Karpas-422 (cell line): ENCODE data around the gene TCEAL4. TPM values are rescaled to one million over a fixed set of nuclear protein-coding genes. Genes with fewer than 3 reads are reported as not detected.

Source experiments
- DNase-seq: peaks from one replicate; pipeline ENCODE4 v3.0.0-alpha.2; 2015
- H2AFZ ChIP-seq: fragments of 200-600 bp; sonication (generic); 2 replicates; pipeline ENCODE4 v1.6.1; 2014; ENCODE audit warnings: antibody characterized with exemption, low read length, mixed read lengths
- H3K27ac ChIP-seq: fragments of 200-600 bp; sonication (generic); 2 replicates; pipeline ENCODE4 v1.5.1; 2014; ENCODE audit warnings: mild to moderate bottlenecking, low read length, moderate library complexity
- H3K27me3 ChIP-seq: fragments of 200-600 bp; sonication (generic); 2 replicates; pipeline ENCODE4 v1.6.1; 2014; ENCODE audit warnings: low read length, mixed read lengths
- H3K36me3 ChIP-seq: fragments of 200-600 bp; sonication (generic); 2 replicates; pipeline ENCODE4 v1.6.1; 2014; ENCODE audit warnings: low read length, mixed read lengths; ENCODE audit not compliant: insufficient read depth
- H3K4me1 ChIP-seq: fragments of 200-600 bp; sonication (generic); 2 replicates; pipeline ENCODE4 v1.6.1; 2014; ENCODE audit warnings: mild to moderate bottlenecking, low read length, mixed read lengths
- H3K4me2 ChIP-seq: fragments of 200-600 bp; sonication (generic); 2 replicates; pipeline ENCODE4 v1.6.1; 2014; ENCODE audit warnings: low read length, low read depth, mild to moderate bottlenecking; ENCODE audit not compliant: poor library complexity, severe bottlenecking
- H3K4me3 ChIP-seq: fragments of 200-600 bp; sonication (generic); 2 replicates; pipeline ENCODE4 v1.5.1; 2014; ENCODE audit warnings: mild to moderate bottlenecking, antibody characterized with exemption, low read length, mixed read lengths
- H3K79me2 ChIP-seq: fragments of 200-600 bp; sonication (generic); 2 replicates; pipeline ENCODE4 v1.6.1; 2014; ENCODE audit warnings: mild to moderate bottlenecking, low read length, mixed read lengths
- H3K9ac ChIP-seq: fragments of 200-600 bp; sonication (generic); 2 replicates; pipeline ENCODE4 v1.6.0; 2014; ENCODE audit warnings: low read length
- H3K9me2 ChIP-seq: fragments of 200-600 bp; sonication (generic), shearing (Covaris generic); replicated peaks from 2 replicates; pipeline ENCODE4 v1.6.0; 2014; ENCODE audit warnings: mild to moderate bottlenecking, low read length, moderate library complexity; ENCODE audit not compliant: insufficient read depth
- H3K9me3 ChIP-seq: fragments of 300-700, 200-600 bp; sonication (generic); 2 replicates; pipeline ENCODE4 v1.6.1; 2014; ENCODE audit warnings: low read length, mixed read lengths
- H4K20me1 ChIP-seq: fragments of 200-600 bp; sonication (generic); 2 replicates; pipeline ENCODE4 v1.6.1; 2014; ENCODE audit warnings: mild to moderate bottlenecking, antibody characterized with exemption, low read length, low read depth; ENCODE audit not compliant: insufficient read depth
- total RNA-seq: library from RNA; depleted of rRNA; stranded (reverse); fragments of >200 nt; shearing (Covaris generic); gene quantifications from 2 replicates; pipeline ENCODE4 v1.2.3, GENCODE V29; 2014; ENCODE audit warnings: low replicate concordance; rRNA removed

Gene TCEAL4
- total RNA-seq: 19.8 and 35.4 TPM in 2 replicates

DNA sequence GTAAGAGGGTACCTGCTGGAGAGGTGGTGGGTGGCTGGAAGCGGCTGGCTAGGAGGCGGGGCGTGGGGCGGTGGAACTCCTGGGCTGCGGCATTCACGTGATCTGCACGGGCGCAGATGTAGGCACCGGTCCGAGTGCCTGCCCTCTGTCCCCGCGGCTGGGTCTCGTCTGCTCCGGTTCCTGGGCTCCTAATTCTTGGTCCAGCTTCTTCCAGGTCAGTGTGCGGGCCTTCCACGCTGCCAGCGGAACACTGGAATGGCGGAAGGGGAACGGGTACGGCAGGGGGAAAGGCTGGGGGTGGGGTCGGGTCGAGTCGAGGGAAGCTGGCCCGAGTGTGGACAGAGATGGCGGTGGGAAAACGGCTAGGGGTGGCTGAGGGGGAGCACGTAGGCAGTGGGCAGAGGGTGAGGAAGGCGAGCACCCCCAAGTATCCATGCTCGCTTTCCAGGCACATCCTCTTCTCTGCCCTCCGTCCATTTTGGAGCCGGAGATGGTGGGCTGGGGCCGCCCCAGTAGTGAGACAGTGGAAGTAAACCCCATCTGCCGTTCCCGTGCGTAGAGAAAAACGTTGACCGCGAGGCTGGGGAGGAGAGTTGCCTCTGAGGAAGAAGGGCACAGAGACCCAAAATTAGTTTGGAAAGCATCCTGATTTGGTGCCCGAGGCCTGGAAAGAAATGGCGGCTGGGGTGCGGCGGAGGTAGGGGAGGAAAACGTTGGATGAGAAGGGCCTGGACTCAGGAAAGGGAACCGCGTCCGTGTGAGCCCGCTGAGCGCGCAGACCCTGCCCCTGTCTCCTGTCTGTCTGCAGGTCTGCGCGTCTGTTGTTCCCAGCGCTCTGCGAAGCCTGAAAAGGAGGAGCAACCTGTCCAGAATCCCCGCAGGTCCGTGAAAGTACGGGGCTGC lies at the start of gene TCEAL4:
Gene TCEAL4 (plus strand): TSS at position 105 of the 903 bp plus-strand sequence. CDS start 1,161 bp downstream, outside the sequence.
- Histone ChIP-seq H3K9ac (peak within 1 kb of the TSS; percentile 79), H3K79me2 (peaks cover 11% of the 10 kb centered on the region), H3K4me3 (peak within 1 kb of the TSS; percentile 78), H3K9me3 (no peaks in the 10 kb centered on the region), H4K20me1 (no peaks in the 10 kb centered on the region), H3K36me3 (no peaks in the 10 kb centered on the region; the same call in 1 of the 2 replicates), H3K9me2 (no peaks in the 10 kb centered on the region), H3K27me3 (no peaks in the 10 kb centered on the region), H2AFZ (peak within 1 kb of the TSS; percentile 75), H3K4me1 (peaks cover 12% of the 10 kb centered on the region), H3K27ac (no peak within 1 kb of the TSS), H3K4me2 (peak within 1 kb of the TSS; percentile 77)
- DNase-seq: peak; percentile 72

- H3K27me3 ChIP-seq: no peaks in the 10 kb centered on the region
- H3K4me2 ChIP-seq: no peak overlapping the region
- no peaks in the 10 kb centered on the region for H3K79me2 ChIP-seq
- DNase-seq: no peak
- H3K4me1 ChIP-seq: no peaks in the 10 kb centered on the region
- no peak overlapping the region for H3K4me3 ChIP-seq
- H3K9me3 ChIP-seq: no peaks in the 10 kb centered on the region
- no peaks in the 10 kb centered on the region for H3K36me3 ChIP-seq
- H3K9me2 ChIP-seq: no peaks in the 10 kb centered on the region
- no peak overlapping the region for H3K27ac ChIP-seq
- no peaks in the 10 kb centered on the region for H4K20me1 ChIP-seq
- no peak overlapping the region for H2AFZ ChIP-seq
- no peak overlapping the region for H3K9ac ChIP-seq
Observed at GRCh38 chrX:103536071-103536470, 49.2 kb upstream of the TCEAL4 start.

GRCh38 chrX:103536732-103537131 lies 48.6 kb upstream of the TCEAL4 start:
- Histone ChIP-seq H3K4me2 (no peak overlapping the region), H3K36me3 (no peaks in the 10 kb centered on the region), H3K4me1 (no peaks in the 10 kb centered on the region), H3K27ac (no peak overlapping the region), H3K4me3 (no peak overlapping the region), H3K9me3 (no peaks in the 10 kb centered on the region), H4K20me1 (no peaks in the 10 kb centered on the region), H3K9me2 (no peaks in the 10 kb centered on the region), H2AFZ (no peak overlapping the region), H3K79me2 (no peaks in the 10 kb centered on the region), H3K9ac (no peak overlapping the region), H3K27me3 (no peaks in the 10 kb centered on the region)
- DNase-seq: no peak

- Histone ChIP-seq H3K27me3 (no peaks in the 10 kb centered on the region), H4K20me1 (no peaks in the 10 kb centered on the region), H3K9ac (no peak overlapping the region), H3K27ac (no peak overlapping the region), H3K9me3 (no peaks in the 10 kb centered on the region), H3K79me2 (no peaks in the 10 kb centered on the region), H3K36me3 (no peaks in the 10 kb centered on the region), H3K4me2 (no peak overlapping the region), H3K4me1 (no peaks in the 10 kb centered on the region), H3K9me2 (no peaks in the 10 kb centered on the region), H2AFZ (no peak overlapping the region), H3K4me3 (no peak overlapping the region)
- no peak for DNase-seq
Observed at GRCh38 chrX:103537871-103538387, 47.4 kb upstream of the TCEAL4 start.

DNA sequence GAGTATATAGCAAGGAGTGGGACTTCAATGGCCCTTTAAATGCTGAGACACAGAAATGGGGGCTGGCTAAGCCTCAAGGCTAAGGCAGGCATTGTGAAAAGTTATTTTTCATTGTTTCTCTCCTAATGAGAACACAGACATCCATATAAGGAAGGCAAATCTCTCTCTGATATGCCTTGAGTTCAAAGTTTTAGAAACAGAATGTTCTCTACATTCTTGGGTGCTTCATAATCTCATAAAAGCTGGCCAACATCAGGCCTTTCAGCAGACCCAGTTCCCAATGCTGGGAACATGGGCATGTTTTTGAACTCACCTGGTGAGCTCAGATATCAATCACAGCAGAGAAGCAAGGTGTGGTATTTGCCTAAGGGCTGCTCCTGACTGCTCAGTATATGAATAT lies 46.6 kb upstream of the TCEAL4 start:
- no peak for DNase-seq
- no peaks in the 10 kb centered on the region for H3K9me2 ChIP-seq
- H3K9ac ChIP-seq: no peak overlapping the region

GRCh38 chrX:103539695-103540094 lies 45.6 kb upstream of the TCEAL4 start:
- Histone ChIP-seq H3K9me2 (no peaks in the 10 kb centered on the region), H4K20me1 (no peaks in the 10 kb centered on the region), H3K9ac (no peak overlapping the region), H3K36me3 (no peaks in the 10 kb centered on the region), H3K4me1 (no peaks in the 10 kb centered on the region), H3K27ac (no peak overlapping the region), H3K4me2 (no peak overlapping the region), H3K4me3 (no peak overlapping the region), H2AFZ (no peak overlapping the region), H3K27me3 (no peaks in the 10 kb centered on the region), H3K9me3 (no peaks in the 10 kb centered on the region), H3K79me2 (no peaks in the 10 kb centered on the region)
- no peak for DNase-seq

More for the DNA sequence above, 46.6 kb upstream of the TCEAL4 start:
- Histone ChIP-seq H3K36me3 (no peaks in the 10 kb centered on the region), H3K27ac (no peak overlapping the region), H3K4me2 (no peak overlapping the region), H4K20me1 (no peaks in the 10 kb centered on the region), H3K4me3 (no peak overlapping the region), H3K4me1 (no peaks in the 10 kb centered on the region), H3K27me3 (no peaks in the 10 kb centered on the region), H3K9me3 (no peaks in the 10 kb centered on the region), H3K79me2 (no peaks in the 10 kb centered on the region), H2AFZ (no peak overlapping the region)

- DNase-seq: no peak
Observed at GRCh38 chrX:103540145-103540544, 45.2 kb upstream of the TCEAL4 start.

GRCh38 chrX:103549916-103550315 lies 35.4 kb upstream of the TCEAL4 start:
- Histone ChIP-seq H3K4me2 (no peak overlapping the region), H2AFZ (no peak overlapping the region), H3K4me1 (peaks cover 6% of the 10 kb centered on the region), H3K9ac (no peak overlapping the region), H3K27me3 (no peaks in the 10 kb centered on the region), H3K4me3 (no peak overlapping the region), H3K9me3 (no peaks in the 10 kb centered on the region), H3K27ac (no peak overlapping the region), H3K79me2 (no peaks in the 10 kb centered on the region), H4K20me1 (no peaks in the 10 kb centered on the region), H3K9me2 (no peaks in the 10 kb centered on the region), H3K36me3 (no peaks in the 10 kb centered on the region)
- no peak for DNase-seq

More at GRCh38 chrX:103540145-103540544, 45.2 kb upstream of the TCEAL4 start:
- Histone ChIP-seq H3K27ac (no peak overlapping the region), H2AFZ (no peak overlapping the region), H3K27me3 (no peaks in the 10 kb centered on the region), H3K36me3 (no peaks in the 10 kb centered on the region), H3K4me1 (no peaks in the 10 kb centered on the region), H4K20me1 (no peaks in the 10 kb centered on the region), H3K4me3 (no peak overlapping the region), H3K79me2 (no peaks in the 10 kb centered on the region), H3K9ac (no peak overlapping the region), H3K4me2 (no peak overlapping the region), H3K9me2 (no peaks in the 10 kb centered on the region), H3K9me3 (no peaks in the 10 kb centered on the region)
